OCI-LY1 (cell line): Measurements from ENCODE around the gene RNF25.

Experiments used
- H2AFZ ChIP-seq: fragments of 200-600 bp; sonication (generic), shearing (Covaris generic); 2 replicates; pipeline ENCODE4 v1.6.0; 2014; ENCODE audit warnings: antibody characterized with exemption, mild to moderate bottlenecking, low read length
- H3F3A ChIP-seq: fragments of 200-600 bp; sonication (generic), shearing (Covaris generic); 2 replicates; pipeline ENCODE4 v1.6.0; 2014; ENCODE audit warnings: mild to moderate bottlenecking, antibody characterized with exemption, low read length, moderate library complexity; ENCODE audit not compliant: insufficient read depth
- H3K27ac ChIP-seq: fragments of 200-600 bp; sonication (generic); 2 replicates; pipeline ENCODE4 v1.5.1; 2014; ENCODE audit warnings: low read length, mixed run types, mild to moderate bottlenecking, low read depth; ENCODE audit not compliant: poor library complexity, severe bottlenecking
- H3K27me3 ChIP-seq: fragments of 200-600 bp; sonication (generic); 2 replicates; pipeline ENCODE4 v1.6.0; 2014; ENCODE audit warnings: antibody characterized with exemption, mild to moderate bottlenecking, low read length, moderate library complexity; ENCODE audit not compliant: insufficient read depth
- H3K36me3 ChIP-seq: fragments of 200-600 bp; sonication (generic); 2 replicates; pipeline ENCODE4 v1.6.1; 2014; ENCODE audit warnings: mild to moderate bottlenecking, antibody characterized with exemption, low read length, moderate library complexity, mixed read lengths; ENCODE audit not compliant: insufficient read depth
- H3K4me1 ChIP-seq: fragments of 200-600 bp; sonication (generic); 2 replicates; pipeline ENCODE4 v1.5.1; 2014; ENCODE audit warnings: mild to moderate bottlenecking, low read length, moderate library complexity; ENCODE audit not compliant: insufficient read depth, severe bottlenecking
- H3K4me2 ChIP-seq: fragments of 200-600 bp; sonication (generic), shearing (Covaris generic); 2 replicates; pipeline ENCODE4 v1.6.1; 2014; ENCODE audit warnings: low read length
- H3K4me3 ChIP-seq: fragments of 200-600 bp; sonication (generic); 2 replicates; pipeline ENCODE4 v1.5.1; 2014; ENCODE audit warnings: low read length, low read depth, mild to moderate bottlenecking, mixed read lengths; ENCODE audit not compliant: poor library complexity, severe bottlenecking
- H3K79me2 ChIP-seq: fragments of 200-600 bp; shearing (Covaris generic); 2 replicates; pipeline ENCODE4 v1.6.1; 2016; ENCODE audit warnings: mixed run types, low read length, mixed read lengths; ENCODE audit not compliant: insufficient read depth
- H3K9ac ChIP-seq: fragments of 200-600 bp; sonication (generic), shearing (Covaris generic); 2 replicates; pipeline ENCODE4 v1.6.1; 2014; ENCODE audit warnings: mild to moderate bottlenecking, low read length, mixed read lengths
- H3K9me2 ChIP-seq: fragments of 200-600 bp; sonication (generic), shearing (Covaris generic); 2 replicates; pipeline ENCODE4 v1.6.1; 2014; ENCODE audit warnings: low read depth, mild to moderate bottlenecking, low read length, mixed read lengths
- H3K9me3 ChIP-seq: fragments of 200-600 bp; shearing (Covaris generic); 2 replicates; pipeline ENCODE4 v1.6.1; 2014; ENCODE audit warnings: low read length, mixed read lengths
- H4K20me1 ChIP-seq: fragments of 200-600 bp; sonication (generic), shearing (Covaris generic); 2 replicates; pipeline ENCODE4 v1.6.0; 2016; ENCODE audit warnings: mild to moderate bottlenecking, low read length; ENCODE audit not compliant: insufficient read depth
- CTCF ChIP-seq: fragments of 200-600 bp; sonication (generic), shearing (Covaris generic); IDR thresholded peaks from 2 replicates; pipeline ENCODE4 v1.5.1; 2017; ENCODE audit warnings: mild to moderate bottlenecking, antibody characterized with exemption, low read length, moderate library complexity, mixed read lengths
- EZH2 ChIP-seq: fragments of 200-600 bp; sonication (generic), shearing (Covaris generic); IDR thresholded peaks from 2 replicates; pipeline ENCODE4 v1.8.0; 2017; ENCODE audit warnings: borderline replicate concordance, mixed run types, mild to moderate bottlenecking, antibody characterized with exemption, low read length, moderate library complexity, mixed read lengths

RNF25 gene

GRCh38 chr2:218662827-218663226 is 9.0 kb downstream of the RNF25 start:
- Histone ChIP-seq H3K4me2 (no peak overlapping the region), H3K9me3 (no peaks in the 10 kb centered on the region)

GRCh38 chr2:218662377-218662776 is 9.4 kb downstream of the RNF25 start:
- peaks cover 20% of the 10 kb centered on the region for H3K4me1 ChIP-seq
- H2AFZ ChIP-seq: no peak overlapping the region
- no peaks in the 10 kb centered on the region for H3K9me3 ChIP-seq
- no peaks in the 10 kb centered on the region for H4K20me1 ChIP-seq
- no peaks in the 10 kb centered on the region for H3F3A ChIP-seq
- H3K27me3 ChIP-seq: no peaks in the 10 kb centered on the region
- no peak overlapping the region for H3K4me2 ChIP-seq
- H3K9me2 ChIP-seq: no peaks in the 10 kb centered on the region
- H3K79me2 ChIP-seq: peaks cover 7% of the 10 kb centered on the region
- no peak overlapping the region for H3K9ac ChIP-seq
- no peak overlapping the region for H3K27ac ChIP-seq
- no peak overlapping the region for H3K4me3 ChIP-seq
- H3K36me3 ChIP-seq: peaks cover 68% of the 10 kb centered on the region
- no peak for TF ChIP-seq CTCF
- TF ChIP-seq EZH2: no peak

More at GRCh38 chr2:218662827-218663226, 9.0 kb downstream of the RNF25 start:
- Histone ChIP-seq H3K9ac (no peak overlapping the region), H3K79me2 (peaks cover 7% of the 10 kb centered on the region), H3K27ac (no peak overlapping the region), H3K36me3 (peaks cover 68% of the 10 kb centered on the region), H3K27me3 (no peaks in the 10 kb centered on the region), H2AFZ (no peak overlapping the region), H3F3A (no peaks in the 10 kb centered on the region), H4K20me1 (no peaks in the 10 kb centered on the region), H3K9me2 (no peaks in the 10 kb centered on the region), H3K4me3 (no peak overlapping the region), H3K4me1 (peaks cover 18% of the 10 kb centered on the region)
- TF ChIP-seq CTCF: no peak
- TF ChIP-seq EZH2: no peak

GRCh38 chr2:218659988-218660358 is 11.8 kb downstream of the RNF25 start:
- no peak for TF ChIP-seq CTCF
- no peaks in the 10 kb centered on the region for H3K27me3 ChIP-seq
- H3F3A ChIP-seq: no peaks in the 10 kb centered on the region
- no peaks in the 10 kb centered on the region for H3K9me2 ChIP-seq
- no peak overlapping the region for H3K27ac ChIP-seq
- no peaks in the 10 kb centered on the region for H3K9me3 ChIP-seq
- peaks cover 20% of the 10 kb centered on the region for H3K4me1 ChIP-seq
- H3K9ac ChIP-seq: peak overlapping the region; percentile 98
- H4K20me1 ChIP-seq: no peaks in the 10 kb centered on the region
- H2AFZ ChIP-seq: peak overlapping the region; percentile 68; the same call in 1 of the 2 replicates
- H3K79me2 ChIP-seq: peaks cover 7% of the 10 kb centered on the region
- peaks cover 71% of the 10 kb centered on the region for H3K36me3 ChIP-seq
- H3K4me3 ChIP-seq: peak overlapping the region; percentile 80
- H3K4me2 ChIP-seq: peak overlapping the region; percentile 91
